ENCODE results near the gene GOLGA3.

GOLGA3 gene

DNA sequence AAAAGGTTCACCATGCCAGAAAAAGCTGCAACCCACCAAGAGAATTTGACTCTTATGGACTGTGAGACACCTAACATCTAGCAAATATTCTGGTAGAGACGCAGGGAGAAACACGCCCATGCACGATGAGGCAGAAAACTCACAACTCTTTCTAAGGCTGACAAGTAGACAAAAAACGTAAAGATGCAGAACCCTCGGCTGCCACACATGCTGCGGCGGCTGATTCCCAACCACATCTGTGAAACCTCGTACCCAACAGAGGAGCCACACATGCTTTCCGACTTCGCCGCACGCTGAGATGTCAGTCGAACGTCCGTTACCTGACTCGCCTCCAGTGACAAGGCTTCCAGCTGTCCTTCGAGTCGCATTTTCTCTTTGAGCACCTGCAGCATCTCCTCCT lies 21.8 kb downstream of the GOLGA3 start:
- TF ChIP-seq EGR1 (IDR thresholded peaks at IDR 0.05), result no peak
- no peak for TF ChIP-seq TCF12 (IDR thresholded peaks at IDR 0.05; ENCODE audit: low read depth)
- no peak for TF ChIP-seq ZBTB7A (IDR thresholded peaks at IDR 0.05; ENCODE audit: low read depth)
- TF ChIP-seq YY1 (IDR thresholded peaks at IDR 0.05; ENCODE audit: low read depth), result no peak
- no peak for TF ChIP-seq FOXM1 (IDR thresholded peaks at IDR 0.05; ENCODE audit: borderline replicate concordance, low read depth)
- TF ChIP-seq NFIC (IDR thresholded peaks at IDR 0.05), result no peak
- no peak for TF ChIP-seq TEAD4 (IDR thresholded peaks at IDR 0.05)
- TF ChIP-seq TAF1 (IDR thresholded peaks at IDR 0.05; ENCODE audit: low read depth), result no peak
- no peak for TF ChIP-seq EP300 (IDR thresholded peaks at IDR 0.05; ENCODE audit: borderline replicate concordance)
- TF ChIP-seq, protein P1, sequence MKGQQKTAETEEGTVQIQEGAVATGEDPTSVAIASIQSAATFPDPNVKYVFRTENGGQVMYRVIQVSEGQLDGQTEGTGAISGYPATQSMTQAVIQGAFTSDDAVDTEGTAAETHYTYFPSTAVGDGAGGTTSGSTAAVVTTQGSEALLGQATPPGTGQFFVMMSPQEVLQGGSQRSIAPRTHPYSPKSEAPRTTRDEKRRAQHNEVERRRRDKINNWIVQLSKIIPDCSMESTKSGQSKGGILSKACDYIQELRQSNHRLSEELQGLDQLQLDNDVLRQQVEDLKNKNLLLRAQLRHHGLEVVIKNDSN (IDR thresholded peaks at IDR 0.05), result no peak
- no peak for TF ChIP-seq CEBPB (IDR thresholded peaks at IDR 0.05)
- TF ChIP-seq, protein P2, sequence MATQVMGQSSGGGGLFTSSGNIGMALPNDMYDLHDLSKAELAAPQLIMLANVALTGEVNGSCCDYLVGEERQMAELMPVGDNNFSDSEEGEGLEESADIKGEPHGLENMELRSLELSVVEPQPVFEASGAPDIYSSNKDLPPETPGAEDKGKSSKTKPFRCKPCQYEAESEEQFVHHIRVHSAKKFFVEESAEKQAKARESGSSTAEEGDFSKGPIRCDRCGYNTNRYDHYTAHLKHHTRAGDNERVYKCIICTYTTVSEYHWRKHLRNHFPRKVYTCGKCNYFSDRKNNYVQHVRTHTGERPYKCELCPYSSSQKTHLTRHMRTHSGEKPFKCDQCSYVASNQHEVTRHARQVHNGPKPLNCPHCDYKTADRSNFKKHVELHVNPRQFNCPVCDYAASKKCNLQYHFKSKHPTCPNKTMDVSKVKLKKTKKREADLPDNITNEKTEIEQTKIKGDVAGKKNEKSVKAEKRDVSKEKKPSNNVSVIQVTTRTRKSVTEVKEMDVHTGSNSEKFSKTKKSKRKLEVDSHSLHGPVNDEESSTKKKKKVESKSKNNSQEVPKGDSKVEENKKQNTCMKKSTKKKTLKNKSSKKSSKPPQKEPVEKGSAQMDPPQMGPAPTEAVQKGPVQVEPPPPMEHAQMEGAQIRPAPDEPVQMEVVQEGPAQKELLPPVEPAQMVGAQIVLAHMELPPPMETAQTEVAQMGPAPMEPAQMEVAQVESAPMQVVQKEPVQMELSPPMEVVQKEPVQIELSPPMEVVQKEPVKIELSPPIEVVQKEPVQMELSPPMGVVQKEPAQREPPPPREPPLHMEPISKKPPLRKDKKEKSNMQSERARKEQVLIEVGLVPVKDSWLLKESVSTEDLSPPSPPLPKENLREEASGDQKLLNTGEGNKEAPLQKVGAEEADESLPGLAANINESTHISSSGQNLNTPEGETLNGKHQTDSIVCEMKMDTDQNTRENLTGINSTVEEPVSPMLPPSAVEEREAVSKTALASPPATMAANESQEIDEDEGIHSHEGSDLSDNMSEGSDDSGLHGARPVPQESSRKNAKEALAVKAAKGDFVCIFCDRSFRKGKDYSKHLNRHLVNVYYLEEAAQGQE (IDR thresholded peaks at IDR 0.05; ENCODE audit: low read depth), result no peak
- TF ChIP-seq, protein P3, sequence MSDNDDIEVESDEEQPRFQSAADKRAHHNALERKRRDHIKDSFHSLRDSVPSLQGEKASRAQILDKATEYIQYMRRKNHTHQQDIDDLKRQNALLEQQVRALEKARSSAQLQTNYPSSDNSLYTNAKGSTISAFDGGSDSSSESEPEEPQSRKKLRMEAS (IDR thresholded peaks at IDR 0.05), result no peak
- TF ChIP-seq CREB1 (IDR thresholded peaks at IDR 0.05; ENCODE audit: low read depth), result no peak
- TF ChIP-seq RAD21 (IDR thresholded peaks at IDR 0.05; ENCODE audit: low read depth), result no peak

DNA sequence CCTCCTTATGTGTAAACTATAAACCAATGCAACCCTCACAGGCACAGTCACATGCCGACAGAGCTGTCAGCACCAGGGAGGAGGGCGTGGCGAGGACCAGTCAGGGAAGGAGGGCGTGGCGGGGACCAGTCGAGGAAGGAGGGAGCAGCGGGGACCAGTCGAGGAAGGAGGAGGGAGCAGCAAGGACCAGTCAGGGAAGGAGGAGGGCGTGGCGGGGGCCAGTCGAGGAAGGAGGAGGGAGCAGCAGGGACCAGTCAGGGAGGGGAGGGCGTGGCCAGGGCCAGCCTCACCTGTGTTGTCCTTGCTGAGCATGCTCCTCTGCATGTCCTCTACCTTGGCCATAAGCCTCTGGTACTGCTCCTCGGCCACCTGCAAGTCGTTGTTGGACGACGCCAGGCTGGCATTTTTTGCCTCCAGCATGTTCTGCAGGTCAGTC lies 24.2 kb downstream of the GOLGA3 start:
- TF ChIP-seq, protein P2 (IDR thresholded peaks at IDR 0.05; ENCODE audit: low read depth), result no peak
- no peak for TF ChIP-seq TCF12 (IDR thresholded peaks at IDR 0.05; ENCODE audit: low read depth)
- no peak for TF ChIP-seq NFIC (IDR thresholded peaks at IDR 0.05)
- TF ChIP-seq, protein P3 (IDR thresholded peaks at IDR 0.05), result peak; percentile 71
- TF ChIP-seq, protein P1 (IDR thresholded peaks at IDR 0.05), result peak; percentile 68

DNA sequence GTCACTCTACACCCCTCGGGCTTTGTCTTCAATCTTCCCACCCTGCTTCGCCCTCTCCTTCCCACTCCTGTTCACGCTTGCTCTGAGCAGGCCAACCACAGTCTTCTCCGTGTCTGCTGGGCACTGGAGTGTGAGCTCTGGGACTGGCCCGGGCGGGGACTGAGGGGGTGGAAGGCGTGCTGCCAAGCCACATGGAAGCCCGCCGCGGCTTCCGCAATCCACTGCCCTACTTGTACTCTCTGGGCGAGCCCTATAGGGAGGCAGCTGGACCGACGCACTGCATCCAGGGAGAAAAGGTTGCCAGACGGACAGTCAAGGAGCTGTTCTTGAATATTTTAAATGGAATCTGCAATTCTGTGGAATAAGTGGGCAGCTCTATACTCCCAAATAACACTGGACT lies 24.8 kb downstream of the GOLGA3 start:
- TF ChIP-seq, protein P2 (IDR thresholded peaks at IDR 0.05; ENCODE audit: low read depth), result no peak
- no peak for TF ChIP-seq EP300 (IDR thresholded peaks at IDR 0.05; ENCODE audit: borderline replicate concordance)
- TF ChIP-seq YY1 (IDR thresholded peaks at IDR 0.05; ENCODE audit: low read depth), result no peak
- TF ChIP-seq CREB1 (IDR thresholded peaks at IDR 0.05; ENCODE audit: low read depth), result no peak
- no peak for TF ChIP-seq CEBPB (IDR thresholded peaks at IDR 0.05)
- no peak for TF ChIP-seq TCF12 (IDR thresholded peaks at IDR 0.05; ENCODE audit: low read depth)
- TF ChIP-seq EGR1 (IDR thresholded peaks at IDR 0.05), result no peak
- TF ChIP-seq, protein P1 (IDR thresholded peaks at IDR 0.05), result no peak
- no peak for TF ChIP-seq TAF1 (IDR thresholded peaks at IDR 0.05; ENCODE audit: low read depth)
- TF ChIP-seq RAD21 (IDR thresholded peaks at IDR 0.05; ENCODE audit: low read depth), result no peak

DNA sequence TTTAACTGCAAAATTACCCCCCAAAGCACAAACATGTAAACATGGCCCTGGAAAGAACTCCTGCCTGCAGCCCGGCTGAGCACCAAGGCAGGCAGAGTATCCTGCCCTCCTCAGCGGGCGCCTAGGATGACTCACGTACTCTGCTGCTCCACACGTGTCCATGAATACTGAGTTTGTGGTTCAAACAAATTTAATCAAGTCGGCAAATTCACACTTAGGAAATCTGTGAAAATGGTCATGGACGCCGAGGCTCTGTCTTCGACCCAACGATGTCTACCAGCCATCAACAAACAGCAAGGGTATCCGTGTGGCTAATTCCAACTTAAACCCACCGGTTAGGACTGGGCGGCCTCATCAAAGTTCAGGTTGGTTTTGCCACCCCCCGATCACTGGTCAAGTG lies 25.5 kb downstream of the GOLGA3 start:
- TF ChIP-seq CEBPB (IDR thresholded peaks at IDR 0.05), result no peak
- TF ChIP-seq EGR1 (IDR thresholded peaks at IDR 0.05), result no peak
- TF ChIP-seq FOXM1 (IDR thresholded peaks at IDR 0.05; ENCODE audit: borderline replicate concordance, low read depth), result no peak
- TF ChIP-seq ZBTB7A (IDR thresholded peaks at IDR 0.05; ENCODE audit: low read depth), result no peak
- TF ChIP-seq, protein P2 (IDR thresholded peaks at IDR 0.05; ENCODE audit: low read depth), result no peak
- TF ChIP-seq TAF1 (IDR thresholded peaks at IDR 0.05; ENCODE audit: low read depth), result no peak
- TF ChIP-seq, protein P1 (IDR thresholded peaks at IDR 0.05), result no peak
- TF ChIP-seq TEAD4 (IDR thresholded peaks at IDR 0.05), result no peak
- no peak for TF ChIP-seq TCF12 (IDR thresholded peaks at IDR 0.05; ENCODE audit: low read depth)
